Psoas muscle (tissue), 8 donors: ENCODE data around the gene KCNK3. TPM values are rescaled to one million over a fixed set of nuclear protein-coding genes. Genes with fewer than 3 reads are reported as not detected.

Experiments used
- ATAC-seq, 4 donors: fragments of 200-7000 bp; cut with Tn5 transposase; one replicate each; pipeline ENCODE4 v1.9.1; 2020; ENCODE audit warnings: moderate library complexity in 3 of 4, mild to moderate bottlenecking in 2 of 4
- DNase-seq, 2 donors: peaks; one replicate each; pipeline ENCODE4 v3.0.0-alpha.2; 2020
- H3K27ac ChIP-seq: fragments of 200-600 bp; one replicate; pipeline ENCODE4 v1.8.0; 2022
- H3K27me3 ChIP-seq, 3 donors: fragments of 200-600 bp in 1 of 3; one replicate each; pipeline versions ENCODE4 v1.6.1 to v1.8.0; 2013 to 2022; ENCODE audit warnings: low read length in 2 of 3, mild to moderate bottlenecking in 2 of 3, moderate library complexity in 1 of 3; ENCODE audit not compliant: insufficient read depth in 3 of 3
- H3K36me3 ChIP-seq, 2 donors: fragments of 200-600 bp in 1 of 2; one replicate each; pipeline versions ENCODE4 v1.6.1 to v1.8.0; 2013 to 2022; ENCODE audit warnings: low read depth in 1 of 2, mild to moderate bottlenecking in 1 of 2, moderate library complexity in 1 of 2; ENCODE audit not compliant: insufficient read depth in 1 of 2
- H3K4me1 ChIP-seq: fragments of 200-600 bp; one replicate; pipeline ENCODE4 v1.8.0; 2022
- H3K4me3 ChIP-seq: fragments of 200-600 bp; one replicate; pipeline ENCODE4 v1.8.0; 2022; ENCODE audit warnings: mild to moderate bottlenecking
- H3K9me3 ChIP-seq: fragments of 200-600 bp; one replicate; pipeline ENCODE4 v1.8.0; 2022
- CTCF ChIP-seq: fragments of 200-600 bp; IDR thresholded peaks from one replicate; pipeline ENCODE4 v1.8.0; 2022; ENCODE audit warnings: antibody characterized with exemption
- WGBS, 3 donors: extraction: QIAGEN DNeasy Blood & Tissue Kit; methylation state at CpG; one replicate each; pipeline versions ENCODE4 v1.1.6 to v1.1.7; 2013; 5-methylcytosine and 5-hydroxymethylcytosine counted together
- intact Hi-C, 2 donors: fragments of 100-400 bp; cut with DNase I; formaldehyde crosslinking; loops; one replicate each; pipeline versions ENCODE4 v1.11.0 to v1.14.2; 2022
- polyA plus RNA-seq, 3 donors: library from polyadenylated mRNA; stranded (reverse); fragments of 200-250 nt; gene quantifications; one replicate each; pipeline ENCODE4 v1.2.3, GENCODE V29; 2013
- total RNA-seq, 4 donors: library from RNA; stranded (reverse); fragmentation: NEBNext Ultra II Directional in 2 of 4; extraction: Animal tissue kit (Norgen Biotek cat#: 25700) in 2 of 4; gene quantifications; one replicate each; pipeline versions ENCODE4 v1.2.1 to v1.2.4, GENCODE V29; 2021 to 2023
- donor health status: healthy with polysubstance abuse.
- donor health status: DM: no; HTN: no; CAD: no; lungs with moderate emphysema.
- donor health status: Bipolar disorder and iron deficiency.
- donor health status: healthy.
- donor health status: DM: yes; HTN: yes; CAD: no.
- donor health status: DM: no; HTN: no; CAD: no.
- donor health status: DM: no; HTN: no; CAD: no.
- donor health status: DM: yes; HTN: yes; CAD: no.

KCNK3 gene
- total and polyA plus RNA-seq, 7 donors: 0.06 to 2.3 (median 0.15) TPM

- H3K9me3 ChIP-seq: no peaks in the 10 kb centered on the region
- intact Hi-C loops: no loop called here
- no peak for DNase-seq
- no peak overlapping the region for H3K27ac ChIP-seq
- no peaks in the 10 kb centered on the region for H3K4me1 ChIP-seq
- no peak for TF ChIP-seq CTCF
- H3K36me3 ChIP-seq: no peaks in the 10 kb centered on the region
- H3K4me3 ChIP-seq: no peak overlapping the region
- no peak for ATAC-seq
- 65 to 74% (median 68%) methylated on average over 5 of the region's 5 CpGs for WGBS, 3 donors
- no peaks in the 10 kb centered on the region for H3K27me3 ChIP-seq
Measured at GRCh38 chr2:26735097-26735496, 42.6 kb downstream of the KCNK3 start.

DNA sequence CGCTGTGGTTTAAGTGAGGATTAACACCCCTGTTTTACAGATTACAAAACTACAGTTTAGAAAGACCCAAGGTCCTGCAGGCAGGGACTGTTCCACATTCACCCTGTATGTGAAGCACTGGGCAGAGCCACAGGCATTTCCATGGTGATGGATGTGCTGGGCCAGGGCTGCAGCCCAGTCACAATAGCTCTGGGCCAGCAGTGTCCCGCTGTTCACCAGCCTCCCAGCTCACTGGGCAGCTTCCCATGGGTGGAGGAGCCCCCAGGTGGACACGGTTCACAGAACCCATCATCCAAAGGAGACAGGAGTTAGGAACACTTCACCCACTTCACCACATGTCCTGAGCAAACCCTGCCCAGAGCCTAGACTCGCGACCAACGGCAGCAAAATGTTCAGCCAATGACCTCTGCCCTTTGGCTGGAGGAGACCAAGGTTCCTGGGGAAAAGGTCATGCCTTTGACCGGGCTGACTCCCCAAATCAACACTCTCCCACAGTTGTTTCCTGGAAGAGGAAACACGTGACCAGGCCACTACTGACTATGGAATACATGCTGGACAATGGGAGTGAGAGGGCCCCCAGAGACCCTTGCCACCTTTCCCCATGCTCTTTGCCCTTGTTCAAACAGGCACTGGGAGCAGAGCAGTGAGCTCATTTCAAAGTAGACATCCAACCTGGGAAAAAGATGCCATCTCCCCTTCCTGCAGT lies 43.5 kb downstream of the KCNK3 start:
- H3K27ac ChIP-seq: no peak overlapping the region
- 53 to 57% (median 53%) methylated on average over 8 of the region's 8 CpGs for WGBS, 3 donors
- H3K4me3 ChIP-seq: no peak overlapping the region
- no peaks in the 10 kb centered on the region for H3K36me3 ChIP-seq
- H3K4me1 ChIP-seq: no peaks in the 10 kb centered on the region
- H3K27me3 ChIP-seq: no peaks in the 10 kb centered on the region
- intact Hi-C loops: no loop called here
- no peak for TF ChIP-seq CTCF
- ATAC-seq (no peak), DNase-seq (no peak)
- H3K9me3 ChIP-seq: no peaks in the 10 kb centered on the region

DNA sequence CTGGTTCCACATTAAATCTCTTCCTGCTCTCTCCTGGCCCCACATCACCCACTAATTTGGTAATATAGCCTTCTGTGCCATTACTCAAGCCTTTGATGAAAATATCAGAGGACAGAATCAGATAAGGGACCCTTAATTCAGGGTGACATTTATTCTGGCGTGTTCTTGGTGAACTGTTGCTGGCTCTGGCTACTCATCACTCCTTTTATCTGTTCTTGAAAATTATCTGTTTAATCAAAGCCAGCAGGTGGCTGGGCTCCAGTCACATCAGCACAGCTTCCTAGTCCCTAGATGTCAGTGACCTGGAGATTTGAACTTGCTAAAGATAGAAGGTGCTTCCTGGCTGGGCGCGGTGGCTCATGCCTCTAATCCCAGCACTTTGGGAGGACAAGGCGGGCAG lies 44.7 kb downstream of the KCNK3 start:
- no peaks in the 10 kb centered on the region for H3K4me1 ChIP-seq
- no peaks in the 10 kb centered on the region for H3K27me3 ChIP-seq
- 84 to 94% (median 85%) methylated on average over 4 of the region's 4 CpGs for WGBS, 3 donors
- no peak for ATAC-seq
- H3K9me3 ChIP-seq: no peaks in the 10 kb centered on the region
- TF ChIP-seq CTCF: no peak
- H3K27ac ChIP-seq: no peak overlapping the region
- no peak for DNase-seq
- intact Hi-C loops: no loop called here
- no peaks in the 10 kb centered on the region for H3K36me3 ChIP-seq
- no peak overlapping the region for H3K4me3 ChIP-seq

GRCh38 chr2:26738481-26738880 lies 46.0 kb downstream of the KCNK3 start:
- WGBS, 3 donors: 79 to 83% (median 81%) methylated on average over 4 of the region's 4 CpGs
- H3K4me1 ChIP-seq: no peaks in the 10 kb centered on the region
- intact Hi-C loops: no loop called here

More at GRCh38 chr2:26738481-26738880, 46.0 kb downstream of the KCNK3 start:
- DNase-seq (no peak), ATAC-seq (no peak)
- Histone ChIP-seq H3K9me3 (no peaks in the 10 kb centered on the region), H3K36me3 (no peaks in the 10 kb centered on the region), H3K27ac (no peak overlapping the region), H3K4me3 (no peak overlapping the region), H3K27me3 (no peaks in the 10 kb centered on the region)
- TF ChIP-seq CTCF: no peak
